ENCODE measurements around the gene CCDC77.

DNA sequence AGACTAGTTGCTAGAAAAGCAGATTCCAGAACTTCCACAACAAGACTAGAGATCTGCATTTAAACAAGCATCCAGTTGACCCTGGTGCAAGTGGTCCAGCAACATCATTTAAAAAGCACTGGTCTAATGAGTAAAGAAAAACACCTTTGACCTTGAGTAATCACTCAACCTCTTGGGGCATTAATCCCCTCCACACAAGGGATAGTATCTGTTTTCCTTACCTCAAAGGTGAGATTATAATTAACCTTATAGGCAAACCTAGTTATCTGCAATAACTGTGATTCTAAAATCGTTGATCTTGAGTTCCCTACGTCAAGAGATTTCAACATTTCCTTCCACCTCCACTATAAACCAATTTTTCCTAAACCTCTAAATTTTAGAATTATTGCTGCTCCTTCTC is 13.4 kb upstream of the CCDC77 start:
- TF ChIP-seq NBN (IDR thresholded peaks at IDR 0.05) (no peak), YBX1 (IDR thresholded peaks at IDR 0.05) (no peak), EGR1 (IDR thresholded peaks at IDR 0.05; ENCODE audit: borderline replicate concordance in 1 of 2, low read depth in 2 of 2, low read length in 2 of 2) (no peak)

Data from GM12878 (cell line).